ENCODE data around the gene LAMA1.

LAMA1 gene

GRCh38 chr18:6983366-6983765 lies 134.2 kb downstream of the LAMA1 start:
- no peak for DNase-seq

GRCh38 chr18:6982398-6982797 lies 135.2 kb downstream of the LAMA1 start:
- DNase-seq: no peak

- no peak for DNase-seq
Observed at GRCh38 chr18:6980363-6980762, 137.2 kb downstream of the LAMA1 start.

GRCh38 chr18:6979954-6980353 lies 137.6 kb downstream of the LAMA1 start:
- DNase-seq: no peak

- no peak for DNase-seq
Observed at GRCh38 chr18:6976935-6977334, 140.7 kb downstream of the LAMA1 start.

GRCh38 chr18:6975084-6975483 lies 142.5 kb downstream of the LAMA1 start:
- DNase-seq: no peak

GRCh38 chr18:6971823-6972478 lies 145.6 kb downstream of the LAMA1 start:
- no peak for DNase-seq

GRCh38 chr18:6963452-6964097 lies 154.0 kb downstream of the LAMA1 start:
- DNase-seq: no peak

- DNase-seq: no peak
Observed at GRCh38 chr18:6962571-6963451, 154.8 kb downstream of the LAMA1 start.

GRCh38 chr18:6961331-6961730 lies 156.3 kb downstream of the LAMA1 start:
- DNase-seq: no peak

GRCh38 chr18:6960656-6961055 lies 156.9 kb downstream of the LAMA1 start:
- DNase-seq: no peak

GRCh38 chr18:6960124-6960523 lies 157.5 kb downstream of the LAMA1 start:
- no peak for DNase-seq

- DNase-seq: no peak
Observed at GRCh38 chr18:6959110-6959509, 158.5 kb downstream of the LAMA1 start.

GRCh38 chr18:6956999-6957398 lies 160.6 kb downstream of the LAMA1 start:
- DNase-seq: no peak

GRCh38 chr18:6956495-6956894 lies 161.1 kb downstream of the LAMA1 start:
- DNase-seq: no peak

GRCh38 chr18:6955304-6955703 lies 162.3 kb downstream of the LAMA1 start:
- no peak for DNase-seq

- DNase-seq: no peak
Observed at GRCh38 chr18:6954501-6954900, 163.1 kb downstream of the LAMA1 start.

GRCh38 chr18:6951336-6952090 lies 166.1 kb downstream of the LAMA1 start:
- DNase-seq: no peak

GRCh38 chr18:6950641-6951040 lies 167.0 kb downstream of the LAMA1 start:
- DNase-seq: no peak

GRCh38 chr18:6949800-6950586 lies 167.6 kb downstream of the LAMA1 start:
- no peak for DNase-seq

GRCh38 chr18:6948281-6949055 lies 169.1 kb downstream of the LAMA1 start:
- DNase-seq: no peak

Data from activated CD4-positive, alpha-beta T cell treated with anti-CD3 and anti-CD28 coated beads for 48 hours (primary cell).